IMR-90 (cell line): Measurements from ENCODE around the gene CERK.

ENCODE experiments used
- BHLHE40 ChIP-seq: fragments of 150-350 bp; IDR thresholded peaks from 2 replicates; pipeline ENCODE4 v1.6.1; 2016; ENCODE audit warnings: mild to moderate bottlenecking, low read depth, low read length
- CEBPB ChIP-seq: IDR thresholded peaks from 2 replicates; pipeline ENCODE4 v1.6.1; 2012; ENCODE audit warnings: low read depth, low read length, improper control_type of control experiment
- CHD1 ChIP-seq: IDR thresholded peaks from 2 replicates; pipeline ENCODE4 v1.6.1; 2012; ENCODE audit warnings: low read depth, low read length, improper control_type of control experiment
- NFE2L2 ChIP-seq: fragments of 150-350 bp; IDR thresholded peaks from 2 replicates; pipeline ENCODE4 v1.6.1; 2016; ENCODE audit warnings: low read depth, mild to moderate bottlenecking, low read length
- POLR2A ChIP-seq: IDR thresholded peaks from 2 replicates; pipeline ENCODE4 v1.6.1; 2012; ENCODE audit warnings: mild to moderate bottlenecking, low read depth, low read length
- RAD21 ChIP-seq: IDR thresholded peaks from 2 replicates; pipeline ENCODE4 v1.6.1; 2012; ENCODE audit warnings: low read length, improper control_type of control experiment
- RCOR1 ChIP-seq: IDR thresholded peaks from 2 replicates; pipeline ENCODE4 v1.6.1; 2012; ENCODE audit warnings: mild to moderate bottlenecking, low read length, improper control_type of control experiment; ENCODE audit not compliant: insufficient replicate concordance
- RFX5 ChIP-seq: IDR thresholded peaks from 2 replicates; pipeline ENCODE4 v1.8.0; 2012; ENCODE audit warnings: low read depth, mild to moderate bottlenecking, low read length, moderate library complexity
- SMC3 ChIP-seq: fragments of 150-350 bp; IDR thresholded peaks from 2 replicates; pipeline ENCODE4 v1.6.1; 2016; ENCODE audit warnings: low read depth, mild to moderate bottlenecking, antibody characterized with exemption, low read length, moderate library complexity
- TF ChIP-seq, protein P1 (sequence below): conservative IDR thresholded peaks from 2 replicates; pipeline ENCODE4 v1.5.1; 2012; ENCODE audit warnings: mild to moderate bottlenecking, low read depth, low read length, improper control_type of control experiment
- TF ChIP-seq, protein P2 (sequence below): fragments of 150-350 bp; IDR thresholded peaks from 2 replicates; pipeline ENCODE4 v1.6.1; 2016; ENCODE audit warnings: low read depth, mild to moderate bottlenecking, low read length, moderate library complexity, borderline replicate concordance

DNA sequence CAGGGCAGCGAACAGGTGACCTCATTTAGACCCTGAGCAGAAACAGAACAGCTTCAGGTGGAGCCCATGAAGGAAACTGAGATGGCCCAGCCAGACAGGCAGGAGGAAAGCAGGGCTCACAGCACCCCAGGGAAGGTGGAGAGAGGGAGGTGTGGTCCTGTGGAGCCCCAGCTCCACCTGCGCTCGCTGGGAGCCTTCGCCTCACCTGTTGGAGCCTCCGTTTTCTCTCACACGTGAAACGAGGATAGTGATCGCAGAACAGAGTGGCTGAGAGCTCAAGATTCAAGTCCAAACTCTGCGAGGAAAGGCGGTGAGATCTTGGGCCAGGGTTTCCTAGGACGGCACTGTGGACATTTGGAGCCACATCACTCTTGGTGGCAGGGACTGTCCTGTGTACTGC, 8.6 kb upstream of the CERK start:
- TF ChIP-seq, protein P1, sequence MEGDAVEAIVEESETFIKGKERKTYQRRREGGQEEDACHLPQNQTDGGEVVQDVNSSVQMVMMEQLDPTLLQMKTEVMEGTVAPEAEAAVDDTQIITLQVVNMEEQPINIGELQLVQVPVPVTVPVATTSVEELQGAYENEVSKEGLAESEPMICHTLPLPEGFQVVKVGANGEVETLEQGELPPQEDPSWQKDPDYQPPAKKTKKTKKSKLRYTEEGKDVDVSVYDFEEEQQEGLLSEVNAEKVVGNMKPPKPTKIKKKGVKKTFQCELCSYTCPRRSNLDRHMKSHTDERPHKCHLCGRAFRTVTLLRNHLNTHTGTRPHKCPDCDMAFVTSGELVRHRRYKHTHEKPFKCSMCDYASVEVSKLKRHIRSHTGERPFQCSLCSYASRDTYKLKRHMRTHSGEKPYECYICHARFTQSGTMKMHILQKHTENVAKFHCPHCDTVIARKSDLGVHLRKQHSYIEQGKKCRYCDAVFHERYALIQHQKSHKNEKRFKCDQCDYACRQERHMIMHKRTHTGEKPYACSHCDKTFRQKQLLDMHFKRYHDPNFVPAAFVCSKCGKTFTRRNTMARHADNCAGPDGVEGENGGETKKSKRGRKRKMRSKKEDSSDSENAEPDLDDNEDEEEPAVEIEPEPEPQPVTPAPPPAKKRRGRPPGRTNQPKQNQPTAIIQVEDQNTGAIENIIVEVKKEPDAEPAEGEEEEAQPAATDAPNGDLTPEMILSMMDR: no peak
- no peak for TF ChIP-seq POLR2A
- TF ChIP-seq, protein P2, sequence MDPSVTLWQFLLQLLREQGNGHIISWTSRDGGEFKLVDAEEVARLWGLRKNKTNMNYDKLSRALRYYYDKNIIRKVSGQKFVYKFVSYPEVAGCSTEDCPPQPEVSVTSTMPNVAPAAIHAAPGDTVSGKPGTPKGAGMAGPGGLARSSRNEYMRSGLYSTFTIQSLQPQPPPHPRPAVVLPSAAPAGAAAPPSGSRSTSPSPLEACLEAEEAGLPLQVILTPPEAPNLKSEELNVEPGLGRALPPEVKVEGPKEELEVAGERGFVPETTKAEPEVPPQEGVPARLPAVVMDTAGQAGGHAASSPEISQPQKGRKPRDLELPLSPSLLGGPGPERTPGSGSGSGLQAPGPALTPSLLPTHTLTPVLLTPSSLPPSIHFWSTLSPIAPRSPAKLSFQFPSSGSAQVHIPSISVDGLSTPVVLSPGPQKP: no peak
- TF ChIP-seq BHLHE40: no peak
- TF ChIP-seq NFE2L2: no peak
- no peak for TF ChIP-seq CEBPB
- no peak for TF ChIP-seq RCOR1
- TF ChIP-seq RAD21: no peak
- TF ChIP-seq CHD1: no peak
- TF ChIP-seq SMC3: no peak
- TF ChIP-seq RFX5: no peak
